HG02759 (cell line): ENCODE measurements around the gene IL11RA.
A peak's percentile ranks its signal among the peaks of the same experiment; 100 is the strongest.

ENCODE experiments used
- ATAC-seq: cut with Tn5 transposase; IDR thresholded peaks from one replicate; pipeline ENCODE4 v1.9.1; 2021; ENCODE audit warnings: mild to moderate bottlenecking, moderate library complexity; ENCODE audit not compliant: unreplicated experiment

Gene IL11RA

DNA sequence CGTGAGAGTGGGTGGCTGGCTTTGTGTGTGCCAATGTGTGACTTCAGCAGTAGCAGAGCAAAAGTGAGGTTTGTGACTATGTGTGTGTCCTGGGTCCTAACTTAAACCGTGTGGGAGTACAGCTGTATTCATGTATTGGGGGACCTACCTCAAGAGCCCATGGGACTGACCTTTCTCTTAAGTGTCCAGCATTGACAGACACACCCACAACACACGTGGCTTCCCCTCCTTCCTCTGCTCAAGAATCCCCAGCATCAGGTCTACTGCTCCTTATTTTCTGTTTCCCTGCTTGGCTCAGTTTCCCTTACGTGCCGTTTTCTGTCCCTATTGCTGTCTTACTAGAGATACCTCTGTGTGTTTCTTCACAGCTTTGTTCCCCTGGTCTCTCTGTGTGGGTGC lies 616 bp downstream of the IL11RA start:
- no peak for ATAC-seq

DNA sequence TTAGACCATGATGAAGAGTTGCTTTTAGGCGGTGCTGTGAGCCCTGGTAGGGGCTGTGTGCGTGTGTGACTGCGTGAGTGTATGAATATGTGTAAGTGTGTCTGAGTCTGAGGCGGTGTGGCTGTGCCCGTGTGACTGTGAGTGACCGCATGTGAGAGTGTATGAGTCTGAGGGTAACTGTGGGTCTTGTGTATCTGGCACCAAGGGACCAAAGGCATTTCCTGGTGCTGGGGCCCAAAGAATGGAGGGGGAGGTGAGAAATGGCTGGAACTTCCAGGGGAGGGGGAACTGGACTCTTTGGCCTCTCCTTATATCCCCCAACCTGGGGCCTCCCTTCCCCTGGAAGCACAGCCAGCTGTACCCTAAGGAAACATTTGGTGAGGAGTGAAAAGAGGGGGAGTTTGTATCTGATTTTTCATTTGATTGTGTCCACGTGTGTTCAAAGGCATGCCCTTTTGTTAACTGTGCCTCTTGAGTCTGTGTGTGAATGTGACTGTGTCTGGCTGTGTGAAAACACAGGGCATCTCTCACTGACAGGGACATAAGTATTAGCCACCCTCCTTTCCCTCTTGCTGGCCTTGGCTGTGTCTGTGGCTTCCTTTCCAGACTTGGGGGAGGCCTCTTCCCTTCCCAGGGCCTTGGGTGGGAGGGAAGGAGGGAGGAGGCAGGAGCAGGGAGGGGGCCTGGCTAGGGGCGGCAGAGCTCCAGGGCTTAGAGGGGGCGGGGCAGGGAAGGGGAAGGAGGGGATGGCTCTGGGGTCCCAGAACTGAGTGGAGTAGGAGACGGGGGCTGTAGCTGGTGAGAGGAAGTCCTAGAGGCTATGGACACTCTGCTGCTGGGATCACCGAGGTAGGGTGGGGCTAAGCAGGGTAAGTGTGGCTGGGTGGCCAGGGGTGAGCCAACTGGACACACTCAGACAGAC lies 1.4 kb downstream of the IL11RA start:
- ATAC-seq, result no peak

DNA sequence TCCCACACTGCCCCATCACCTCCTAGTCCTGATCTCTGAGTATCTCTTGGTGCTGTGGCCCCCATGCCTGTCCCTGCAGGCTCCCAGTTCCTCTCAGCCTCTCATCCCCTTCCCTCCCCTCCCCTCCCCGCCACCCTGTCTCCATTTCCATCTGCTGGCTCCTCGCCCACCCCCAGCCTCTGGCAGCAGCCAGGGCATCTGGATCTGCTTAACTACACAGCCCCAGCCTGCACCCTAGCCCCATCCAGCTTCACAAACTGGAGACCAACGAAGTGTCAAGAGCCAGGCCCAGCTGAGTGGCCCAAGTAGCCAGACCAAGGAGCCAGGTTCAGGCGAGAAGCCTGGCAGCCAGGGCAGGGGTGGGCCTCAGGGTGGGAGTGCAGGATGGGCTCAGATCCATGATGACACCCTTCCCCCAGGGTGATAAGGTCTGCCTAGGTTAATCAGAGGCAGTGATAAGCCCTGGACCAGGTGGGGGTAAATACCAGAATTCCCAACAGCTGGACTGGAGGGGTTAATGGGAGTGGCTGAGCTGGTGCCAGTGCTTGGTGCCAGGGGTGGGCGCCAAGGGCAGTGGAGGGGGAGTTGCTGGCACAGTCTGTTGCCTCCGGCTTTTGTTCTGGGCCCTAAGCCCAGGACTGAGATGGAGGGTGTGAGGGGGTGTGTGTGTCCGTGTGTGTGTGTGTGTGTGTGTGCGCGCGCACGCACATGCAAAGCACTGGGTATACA lies 2.5 kb downstream of the IL11RA start:
- ATAC-seq, result no peak

GRCh38 chr9:34655394-34655793 lies 3.4 kb downstream of the IL11RA start:
- ATAC-seq, result no peak

- no peak for ATAC-seq
Measured at GRCh38 chr9:34656992-34657391, 5.0 kb downstream of the IL11RA start.

- ATAC-seq, result no peak
Measured at GRCh38 chr9:34658461-34658860, 6.5 kb downstream of the IL11RA start.

- no peak for ATAC-seq
Measured at GRCh38 chr9:34659592-34660253, 7.7 kb downstream of the IL11RA start.

GRCh38 chr9:34662526-34663302 lies 10.7 kb downstream of the IL11RA start, which contains the start of gene CCL27:
TSS of gene CCL27 (minus strand) at chr9:34662657. CDS start at chr9:34662633, 24 bp downstream.
- ATAC-seq, result no peak

DNA sequence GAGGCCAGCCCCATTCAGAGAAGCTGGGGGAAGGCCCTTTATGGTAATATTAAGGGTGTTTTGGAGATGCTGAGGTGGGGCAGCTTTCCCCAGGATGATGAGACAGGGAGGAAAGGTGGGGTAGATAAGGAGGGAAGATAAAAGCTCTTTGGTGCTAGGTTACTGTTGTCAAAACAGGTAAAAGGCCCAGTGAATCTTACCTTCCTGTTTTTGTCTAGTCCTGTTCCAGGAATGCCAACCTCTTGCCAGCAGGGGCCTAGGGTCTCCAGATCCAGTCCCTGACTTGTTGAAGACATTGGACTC lies 11.3 kb downstream of the IL11RA start:
- no peak for ATAC-seq

- ATAC-seq, result peak; percentile 53
Measured at GRCh38 chr9:34664281-34665066, 12.5 kb downstream of the IL11RA start.

GRCh38 chr9:34665067-34665380 lies 13.0 kb downstream of the IL11RA start:
- ATAC-seq, result peak; percentile 21

DNA sequence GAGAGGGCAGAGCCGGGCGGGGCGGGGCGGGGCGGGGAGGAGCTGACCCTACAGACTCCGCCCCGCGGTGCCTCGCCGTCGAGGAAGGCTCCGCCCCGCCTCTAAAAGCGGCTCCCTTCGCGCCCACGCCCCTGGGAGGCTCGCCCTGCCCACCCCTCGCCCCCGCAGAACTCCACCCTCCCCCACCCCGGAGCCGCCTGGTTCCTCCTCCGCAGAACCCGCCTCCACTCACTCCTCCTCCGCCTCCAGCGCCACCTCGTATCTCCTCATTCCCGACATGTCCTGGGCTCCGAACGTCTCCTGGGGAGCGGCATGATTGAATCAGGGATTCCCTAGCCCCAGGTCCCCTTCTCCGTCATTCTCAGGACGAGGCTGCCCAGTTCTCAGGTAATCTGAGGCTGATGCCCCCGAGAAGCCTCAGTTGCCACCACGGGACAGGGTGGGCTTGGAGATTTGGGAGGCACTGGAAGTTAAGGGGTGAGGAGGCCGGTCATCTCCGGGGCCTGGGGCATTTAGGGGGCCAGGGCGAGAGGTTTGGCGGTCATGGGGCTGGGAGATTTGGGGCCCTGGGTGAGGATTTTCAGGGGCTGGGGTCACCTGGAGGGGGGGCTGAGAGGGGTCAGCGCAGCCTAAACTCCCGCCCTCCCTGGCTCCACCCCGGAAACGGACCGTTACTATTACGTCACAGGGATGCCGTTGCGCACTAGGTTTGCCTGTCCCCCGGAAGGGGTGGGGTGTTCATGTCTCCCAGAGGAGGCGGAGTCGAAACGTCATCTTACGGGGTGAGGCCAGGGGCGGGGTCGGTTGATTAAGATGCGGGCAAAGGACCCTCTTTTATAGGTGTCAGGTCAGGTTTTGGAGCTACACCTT lies 13.6 kb downstream of the IL11RA start:
- peak; percentile 77 for ATAC-seq

- no peak for ATAC-seq
Measured at GRCh38 chr9:34669809-34670562, 18.0 kb downstream of the IL11RA start.

DNA sequence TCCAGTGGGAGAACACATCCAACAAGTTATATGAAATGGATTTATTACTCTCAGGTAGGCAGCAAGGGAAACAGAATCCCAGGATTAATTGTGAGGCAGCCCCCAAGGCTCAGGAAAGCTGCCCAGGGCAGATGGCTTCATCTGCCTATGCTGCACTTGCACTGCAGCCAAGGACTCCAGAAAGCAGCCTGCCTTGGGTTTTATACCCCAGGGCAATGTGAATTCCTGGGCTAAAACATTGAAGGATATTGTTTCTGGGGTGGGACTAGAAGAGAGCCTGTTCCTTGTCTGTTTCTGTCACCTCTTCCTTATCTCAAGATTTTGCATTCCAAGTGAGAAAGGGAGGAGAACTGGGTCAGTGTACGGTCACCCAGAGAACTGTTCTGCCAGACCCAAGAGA lies 19.3 kb downstream of the IL11RA start:
- ATAC-seq, result no peak

DNA sequence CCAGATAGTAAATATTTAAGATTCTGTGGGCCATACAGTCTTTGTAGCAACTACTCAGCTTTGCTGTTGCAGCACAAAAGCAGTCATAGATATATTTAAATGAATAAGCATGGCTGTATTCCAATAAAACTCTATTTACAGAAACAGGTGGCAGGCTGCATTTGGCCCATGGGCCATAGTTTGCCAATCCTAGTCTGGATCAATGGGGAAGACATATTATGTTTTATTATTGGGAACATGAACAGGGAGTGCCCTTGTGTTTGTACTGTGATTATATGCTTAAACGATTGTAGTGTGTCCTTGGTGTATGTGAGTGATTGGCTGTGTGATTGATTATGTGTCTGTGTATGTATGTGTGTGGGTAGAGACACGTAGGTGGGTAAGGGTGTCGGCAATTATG lies 22.5 kb downstream of the IL11RA start:
- ATAC-seq, result no peak

GRCh38 chr9:34675048-34675714 lies 23.2 kb downstream of the IL11RA start:
- ATAC-seq, result no peak

DNA sequence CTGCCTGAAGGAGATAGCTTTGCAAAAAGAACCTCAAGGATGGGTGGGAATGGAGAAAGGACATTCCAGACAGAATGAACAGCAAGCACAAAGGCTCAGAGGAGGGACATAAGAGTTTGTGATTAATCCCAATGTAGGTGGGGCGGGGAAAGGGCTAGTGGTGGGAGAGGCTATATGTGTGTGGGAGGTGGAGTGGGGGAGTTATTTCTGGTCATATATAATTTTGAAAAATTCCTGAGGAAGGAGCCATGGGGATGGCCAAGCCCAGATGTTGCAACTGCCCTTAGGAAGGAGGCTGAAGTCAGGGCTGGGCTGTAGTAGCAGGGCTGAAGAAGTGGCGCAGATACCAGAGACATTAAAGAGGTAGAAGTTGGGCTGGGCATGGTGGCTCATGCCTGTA lies 23.9 kb downstream of the IL11RA start:
- no peak for ATAC-seq

- no peak for ATAC-seq
Measured at GRCh38 chr9:34684145-34684544, 32.2 kb downstream of the IL11RA start.
